ENCODE measurements around the gene SMIM38.

SMIM38 gene

GRCh38 chr11:69158301-69159149 is 2.8 kb downstream of the SMIM38 start:
- DNase-seq (ENCODE audit: low spot score): no peak
- no peak for FAIRE-seq

GRCh38 chr11:69159150-69159852 is 3.6 kb downstream of the SMIM38 start:
- FAIRE-seq (no peak), DNase-seq (ENCODE audit: low spot score) (no peak)

- DNase-seq (ENCODE audit: low spot score): no peak
- FAIRE-seq: no peak
These were observed 4.8 kb downstream of the SMIM38 start for GRCh38 chr11:69160296-69161116.

- FAIRE-seq (no peak), DNase-seq (ENCODE audit: low spot score) (no peak)
These were observed 5.3 kb downstream of the SMIM38 start for GRCh38 chr11:69161117-69161407.

GRCh38 chr11:69162505-69162904 is 6.8 kb downstream of the SMIM38 start:
- FAIRE-seq: no peak
- DNase-seq (ENCODE audit: low spot score): no peak

GRCh38 chr11:69163842-69164241 is 8.1 kb downstream of the SMIM38 start:
- FAIRE-seq (no peak), DNase-seq (ENCODE audit: low spot score) (no peak)

- FAIRE-seq (no peak), DNase-seq (ENCODE audit: low spot score) (no peak)
These were observed 9.1 kb downstream of the SMIM38 start for GRCh38 chr11:69164824-69165223.

GRCh38 chr11:69165775-69166174 is 10.0 kb downstream of the SMIM38 start:
- FAIRE-seq: no peak

GRCh38 chr11:69166218-69167115 is 10.7 kb downstream of the SMIM38 start:
- DNase-seq (ENCODE audit: low spot score) (peak; percentile 91), FAIRE-seq (no peak)

More at GRCh38 chr11:69165775-69166174, 10.0 kb downstream of the SMIM38 start:
- DNase-seq (ENCODE audit: low spot score): no peak

GRCh38 chr11:69167130-69167915 is 11.6 kb downstream of the SMIM38 start:
- DNase-seq (ENCODE audit: low spot score): no peak
- FAIRE-seq: no peak

- FAIRE-seq (no peak), DNase-seq (ENCODE audit: low spot score) (no peak)
These were observed 12.4 kb downstream of the SMIM38 start for GRCh38 chr11:69167916-69168691.

GRCh38 chr11:69169479-69169878 is 13.7 kb downstream of the SMIM38 start:
- DNase-seq (ENCODE audit: low spot score): no peak
- FAIRE-seq: no peak

GRCh38 chr11:69170704-69171103 is 15.0 kb downstream of the SMIM38 start:
- DNase-seq (ENCODE audit: low spot score) (no peak), FAIRE-seq (no peak)

GRCh38 chr11:69171476-69172240 is 15.9 kb downstream of the SMIM38 start:
- no peak for FAIRE-seq
- DNase-seq (ENCODE audit: low spot score): no peak

GRCh38 chr11:69172674-69173073 is 16.9 kb downstream of the SMIM38 start:
- no peak for DNase-seq (ENCODE audit: low spot score)
- no peak for FAIRE-seq

- FAIRE-seq (no peak), DNase-seq (ENCODE audit: low spot score) (no peak)
These were observed 17.6 kb downstream of the SMIM38 start for GRCh38 chr11:69173331-69173730.

GRCh38 chr11:69173925-69174581 is 18.3 kb downstream of the SMIM38 start:
- DNase-seq (ENCODE audit: low spot score): no peak
- no peak for FAIRE-seq

GRCh38 chr11:69174841-69175240 is 19.1 kb downstream of the SMIM38 start:
- FAIRE-seq (peak; percentile 20), DNase-seq (ENCODE audit: low spot score) (no peak)

All from urothelium cell line (cell line).